OCI-LY1 (cell line): Measurements from ENCODE around the gene VWC2.

Experiments
- H2AFZ ChIP-seq: fragments of 200-600 bp; sonication (generic), shearing (Covaris generic); 2 replicates; pipeline ENCODE4 v1.6.0; 2014; ENCODE audit warnings: antibody characterized with exemption, mild to moderate bottlenecking, low read length
- H3F3A ChIP-seq: fragments of 200-600 bp; sonication (generic), shearing (Covaris generic); 2 replicates; pipeline ENCODE4 v1.6.0; 2014; ENCODE audit warnings: mild to moderate bottlenecking, antibody characterized with exemption, low read length, moderate library complexity; ENCODE audit not compliant: insufficient read depth
- H3K27ac ChIP-seq: fragments of 200-600 bp; sonication (generic); 2 replicates; pipeline ENCODE4 v1.5.1; 2014; ENCODE audit warnings: low read length, mixed run types, mild to moderate bottlenecking, low read depth; ENCODE audit not compliant: poor library complexity, severe bottlenecking
- H3K27me3 ChIP-seq: fragments of 200-600 bp; sonication (generic); 2 replicates; pipeline ENCODE4 v1.6.0; 2014; ENCODE audit warnings: antibody characterized with exemption, mild to moderate bottlenecking, low read length, moderate library complexity; ENCODE audit not compliant: insufficient read depth
- H3K36me3 ChIP-seq: fragments of 200-600 bp; sonication (generic); 2 replicates; pipeline ENCODE4 v1.6.1; 2014; ENCODE audit warnings: mild to moderate bottlenecking, antibody characterized with exemption, low read length, moderate library complexity, mixed read lengths; ENCODE audit not compliant: insufficient read depth
- H3K4me1 ChIP-seq: fragments of 200-600 bp; sonication (generic); 2 replicates; pipeline ENCODE4 v1.5.1; 2014; ENCODE audit warnings: mild to moderate bottlenecking, low read length, moderate library complexity; ENCODE audit not compliant: insufficient read depth, severe bottlenecking
- H3K4me2 ChIP-seq: fragments of 200-600 bp; sonication (generic), shearing (Covaris generic); 2 replicates; pipeline ENCODE4 v1.6.1; 2014; ENCODE audit warnings: low read length
- H3K4me3 ChIP-seq: fragments of 200-600 bp; sonication (generic); 2 replicates; pipeline ENCODE4 v1.5.1; 2014; ENCODE audit warnings: low read length, low read depth, mild to moderate bottlenecking, mixed read lengths; ENCODE audit not compliant: poor library complexity, severe bottlenecking
- H3K79me2 ChIP-seq: fragments of 200-600 bp; shearing (Covaris generic); 2 replicates; pipeline ENCODE4 v1.6.1; 2016; ENCODE audit warnings: mixed run types, low read length, mixed read lengths; ENCODE audit not compliant: insufficient read depth
- H3K9ac ChIP-seq: fragments of 200-600 bp; sonication (generic), shearing (Covaris generic); 2 replicates; pipeline ENCODE4 v1.6.1; 2014; ENCODE audit warnings: mild to moderate bottlenecking, low read length, mixed read lengths
- H3K9me2 ChIP-seq: fragments of 200-600 bp; sonication (generic), shearing (Covaris generic); 2 replicates; pipeline ENCODE4 v1.6.1; 2014; ENCODE audit warnings: low read depth, mild to moderate bottlenecking, low read length, mixed read lengths
- H3K9me3 ChIP-seq: fragments of 200-600 bp; shearing (Covaris generic); 2 replicates; pipeline ENCODE4 v1.6.1; 2014; ENCODE audit warnings: low read length, mixed read lengths
- H4K20me1 ChIP-seq: fragments of 200-600 bp; sonication (generic), shearing (Covaris generic); 2 replicates; pipeline ENCODE4 v1.6.0; 2016; ENCODE audit warnings: mild to moderate bottlenecking, low read length; ENCODE audit not compliant: insufficient read depth
- CTCF ChIP-seq: fragments of 200-600 bp; sonication (generic), shearing (Covaris generic); IDR thresholded peaks from 2 replicates; pipeline ENCODE4 v1.5.1; 2017; ENCODE audit warnings: mild to moderate bottlenecking, antibody characterized with exemption, low read length, moderate library complexity, mixed read lengths
- EZH2 ChIP-seq: fragments of 200-600 bp; sonication (generic), shearing (Covaris generic); IDR thresholded peaks from 2 replicates; pipeline ENCODE4 v1.8.0; 2017; ENCODE audit warnings: borderline replicate concordance, mixed run types, mild to moderate bottlenecking, antibody characterized with exemption, low read length, moderate library complexity, mixed read lengths

The VWC2 gene

GRCh38 chr7:49783446-49783845 lies 10.0 kb downstream of the VWC2 start:
- H3F3A ChIP-seq: no peaks in the 10 kb centered on the region
- H4K20me1 ChIP-seq: no peaks in the 10 kb centered on the region
- H2AFZ ChIP-seq: no peak overlapping the region
- H3K36me3 ChIP-seq: no peaks in the 10 kb centered on the region
- no peaks in the 10 kb centered on the region for H3K79me2 ChIP-seq
- peaks cover 8% of the 10 kb centered on the region for H3K4me1 ChIP-seq
- TF ChIP-seq EZH2 (no peak), CTCF (no peak)
- H3K9ac ChIP-seq: no peak overlapping the region
- H3K4me2 ChIP-seq: no peak overlapping the region
- H3K4me3 ChIP-seq: no peak overlapping the region
- no peak overlapping the region for H3K27ac ChIP-seq
- no peaks in the 10 kb centered on the region for H3K9me2 ChIP-seq
- H3K27me3 ChIP-seq: no peaks in the 10 kb centered on the region; the same call in 1 of the 2 replicates
- H3K9me3 ChIP-seq: no peaks in the 10 kb centered on the region

GRCh38 chr7:49787980-49788379 lies 14.5 kb downstream of the VWC2 start:
- Histone ChIP-seq H3K4me1 (peaks cover 18% of the 10 kb centered on the region), H3K36me3 (no peaks in the 10 kb centered on the region), H3K79me2 (no peaks in the 10 kb centered on the region), H3K9ac (no peak overlapping the region), H4K20me1 (no peaks in the 10 kb centered on the region), H3F3A (no peaks in the 10 kb centered on the region), H3K4me2 (no peak overlapping the region), H3K9me3 (no peaks in the 10 kb centered on the region), H3K4me3 (no peak overlapping the region), H3K27me3 (no peaks in the 10 kb centered on the region), H3K27ac (no peak overlapping the region), H3K9me2 (no peaks in the 10 kb centered on the region), H2AFZ (no peak overlapping the region)
- no peak for TF ChIP-seq EZH2
- TF ChIP-seq CTCF: no peak

GRCh38 chr7:49788455-49789059 lies 15.1 kb downstream of the VWC2 start:
- peaks cover 18% of the 10 kb centered on the region for H3K4me1 ChIP-seq
- H3K79me2 ChIP-seq: no peaks in the 10 kb centered on the region
- no peak overlapping the region for H3K27ac ChIP-seq
- no peaks in the 10 kb centered on the region for H3K9me2 ChIP-seq
- no peaks in the 10 kb centered on the region for H3K9me3 ChIP-seq
- TF ChIP-seq EZH2 (no peak), CTCF (no peak)
- no peaks in the 10 kb centered on the region for H3F3A ChIP-seq
- H3K9ac ChIP-seq: no peak overlapping the region
- H4K20me1 ChIP-seq: no peaks in the 10 kb centered on the region
- no peak overlapping the region for H3K4me3 ChIP-seq
- no peak overlapping the region for H3K4me2 ChIP-seq
- H3K27me3 ChIP-seq: no peaks in the 10 kb centered on the region
- no peaks in the 10 kb centered on the region for H3K36me3 ChIP-seq
- H2AFZ ChIP-seq: no peak overlapping the region
